WTC11 (cell line): ENCODE measurements around the gene BACH2. TPM values are rescaled to one million over a fixed set of nuclear protein-coding genes. Genes with fewer than 3 reads are reported as not detected.

ENCODE experiments used
- ATAC-seq: fragments of 200-7000 bp; cut with Tn5 transposase; 2 replicates; pipeline ENCODE4 v1.10.0; 2021; ENCODE audit warnings: mild to moderate bottlenecking, moderate library complexity
- CTCF ChIA-PET: fragments of 300-600 bp; sonication (Branson Sonifier 250); formaldehyde crosslinking; loops from one replicate; lab custom pipeline; 2021; ENCODE audit warnings: antibody characterized with exemption; lab: Charles Lee
- POLR2A ChIA-PET: fragments of 350-600 bp; sonication (Branson Sonifier 250); formaldehyde crosslinking; loops from one replicate; lab custom pipeline; 2021; ENCODE audit warnings: antibody characterized with exemption; lab: Charles Lee
- DNase-seq: peaks from one replicate; pipeline ENCODE4 v3.0.0; 2021; ENCODE audit warnings: low spot score
- H3K27ac Mint-ChIP-seq: 2 replicates; pipeline ENCODE4 v1.8.0; 2021; ENCODE audit warnings: mixed read lengths
- H3K27me3 Mint-ChIP-seq: 2 replicates; pipeline ENCODE4 v1.8.0; 2021; ENCODE audit warnings: low read depth, mild to moderate bottlenecking, moderate library complexity, mixed read lengths
- H3K36me3 Mint-ChIP-seq: 2 replicates; pipeline ENCODE4 v1.8.0; 2021; ENCODE audit warnings: mixed read lengths
- H3K4me1 Mint-ChIP-seq: 2 replicates; pipeline ENCODE4 v1.8.0; 2022; ENCODE audit warnings: mixed read lengths
- H3K4me3 Mint-ChIP-seq: 2 replicates; pipeline ENCODE4 v1.8.0; 2021; ENCODE audit warnings: mild to moderate bottlenecking, moderate library complexity, mixed read lengths
- H3K9me3 Mint-ChIP-seq: 2 replicates; pipeline ENCODE4 v1.8.0; 2021; ENCODE audit warnings: mixed read lengths
- ATF1 ChIP-seq: sonication (generic); formaldehyde crosslinking; IDR thresholded peaks from 2 replicates; pipeline ENCODE4 v1.8.1; 2023; ENCODE audit warnings: mild to moderate bottlenecking, moderate library complexity, missing genetic modification reagents
- CREB1 ChIP-seq: sonication (generic); formaldehyde crosslinking; IDR thresholded peaks from 2 replicates; pipeline ENCODE4 v1.8.0; 2023; ENCODE audit warnings: mild to moderate bottlenecking, missing genetic modification reagents
- E2F5 ChIP-seq: sonication (generic); formaldehyde crosslinking; IDR thresholded peaks from 2 replicates; pipeline ENCODE4 v1.8.1; 2022; ENCODE audit warnings: mild to moderate bottlenecking, moderate library complexity, missing genetic modification reagents
- ESRRA ChIP-seq: sonication (generic); formaldehyde crosslinking; IDR thresholded peaks from 2 replicates; pipeline ENCODE4 v1.8.1; 2022; ENCODE audit warnings: mild to moderate bottlenecking, missing genetic modification reagents, borderline replicate concordance
- GTF2I ChIP-seq: fragments of 250-450 bp; sonication (Bioruptor Pico); conservative IDR thresholded peaks from 2 replicates; pipeline ENCODE4 v1.4.0; 2021; ENCODE audit warnings: mild to moderate bottlenecking
- IRF2 ChIP-seq: sonication (generic); formaldehyde crosslinking; IDR thresholded peaks from 2 replicates; pipeline ENCODE4 v1.8.0; 2022; ENCODE audit warnings: low read depth, missing genetic modification reagents, borderline replicate concordance
- JAZF1 ChIP-seq: fragments of 250-450 bp; sonication (Bioruptor Pico); IDR thresholded peaks from 2 replicates; pipeline ENCODE4 v1.9.0; 2021; ENCODE audit warnings: moderate library complexity, mild to moderate bottlenecking, inconsistent platforms
- KAT7 ChIP-seq: sonication (generic); formaldehyde crosslinking; IDR thresholded peaks from 2 replicates; pipeline ENCODE4 v1.8.1; 2023; ENCODE audit warnings: missing genetic modification reagents, mild to moderate bottlenecking, borderline replicate concordance
- MYBL2 ChIP-seq: sonication (generic); formaldehyde crosslinking; IDR thresholded peaks from 2 replicates; pipeline ENCODE4 v1.8.1; 2023; ENCODE audit warnings: mild to moderate bottlenecking, moderate library complexity, missing genetic modification reagents
- TCF7 ChIP-seq: sonication (generic); formaldehyde crosslinking; IDR thresholded peaks from 2 replicates; pipeline ENCODE4 v1.8.0; 2022; ENCODE audit warnings: mild to moderate bottlenecking, low read depth, missing genetic modification reagents, moderate library complexity
- USF1 ChIP-seq: sonication (generic); formaldehyde crosslinking; IDR thresholded peaks from 2 replicates; pipeline ENCODE4 v1.8.0; 2022; ENCODE audit warnings: mild to moderate bottlenecking, missing genetic modification reagents
- USF2 ChIP-seq: sonication (generic); formaldehyde crosslinking; IDR thresholded peaks from 2 replicates; pipeline ENCODE4 v1.8.1; 2023; ENCODE audit warnings: mild to moderate bottlenecking, missing genetic modification reagents, moderate library complexity
- ZBTB43 ChIP-seq: sonication (generic); formaldehyde crosslinking; IDR thresholded peaks from 2 replicates; pipeline ENCODE4 v1.8.1; 2023; ENCODE audit warnings: mild to moderate bottlenecking, missing genetic modification reagents
- ZMAT4 ChIP-seq: fragments of 250-450 bp; sonication (Bioruptor Pico); IDR thresholded peaks from 2 replicates; pipeline ENCODE4 v1.9.0; 2021; ENCODE audit warnings: mild to moderate bottlenecking
- ZNF317 ChIP-seq: sonication (generic); formaldehyde crosslinking; IDR thresholded peaks from 2 replicates; pipeline ENCODE4 v1.8.1; 2023; ENCODE audit warnings: low read depth, mild to moderate bottlenecking, moderate library complexity, missing genetic modification reagents, borderline replicate concordance
- ZNF423 ChIP-seq: fragments of 250-450 bp; sonication (Bioruptor Pico); IDR thresholded peaks from 2 replicates; pipeline ENCODE4 v2.1.2; 2022; ENCODE audit warnings: mild to moderate bottlenecking, moderate library complexity
- total RNA-seq: library from RNA; stranded (reverse); gene quantifications from 3 replicates; pipeline ENCODE4 v1.2.3, GENCODE V29; 2021
- TF ChIP-seq, protein P1 (sequence below): sonication (generic); formaldehyde crosslinking; IDR thresholded peaks from 2 replicates; pipeline ENCODE4 v1.8.0; 2022; ENCODE audit warnings: mild to moderate bottlenecking, missing genetic modification reagents
- TF ChIP-seq, protein P2 (sequence below): sonication (generic); formaldehyde crosslinking; conservative IDR thresholded peaks from 2 replicates; pipeline ENCODE4 v1.8.1; 2023; ENCODE audit warnings: mild to moderate bottlenecking, low read depth, missing genetic modification reagents, moderate library complexity
- TF ChIP-seq, protein P3 (sequence below): sonication (generic); formaldehyde crosslinking; IDR thresholded peaks from 2 replicates; pipeline ENCODE4 v1.8.1; 2022; ENCODE audit warnings: missing genetic modification reagents, borderline replicate concordance
- TF ChIP-seq, protein P4 (sequence below): fragments of 250-450 bp; sonication (Bioruptor Pico); IDR thresholded peaks from 2 replicates; pipeline ENCODE4 v1.9.0; 2021; ENCODE audit warnings: mild to moderate bottlenecking

The BACH2 gene
- total RNA-seq, 1 experiment from 2014 or later = 5.9 TPM

- CTCF ChIA-PET = interaction anchor here (0.7 kb wide), 1 partner anchor 229 kb away, joined by 3 read pairs; no protein-coding TSS in a partner anchor
Measured at GRCh38 chr6:90123831-90124230, 172.8 kb downstream of the BACH2 start.

DNA sequence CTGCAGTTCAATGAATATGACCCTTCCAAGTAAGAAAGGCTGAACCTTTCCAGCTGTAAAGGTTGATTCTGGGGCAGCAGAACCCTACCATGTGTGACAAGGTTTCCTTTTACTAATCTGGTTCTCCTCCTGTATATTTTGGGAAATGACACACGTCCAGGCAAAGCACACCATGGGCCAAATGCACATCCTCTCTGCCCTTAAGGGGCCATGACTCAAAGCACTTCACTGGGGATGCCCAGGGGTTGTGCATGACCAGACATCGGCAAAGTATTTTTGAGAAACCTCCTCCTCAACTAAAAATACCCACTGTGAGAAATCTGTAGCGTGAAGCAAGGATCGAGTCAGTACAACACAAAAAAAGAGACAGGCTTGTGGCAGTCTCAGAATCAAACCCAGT lies 174.7 kb downstream of the BACH2 start:
- H3K4me1 Mint-ChIP-seq = no peaks in the 10 kb centered on the region
- CTCF ChIA-PET = no interaction called here
- no peaks in the 10 kb centered on the region for H3K27me3 Mint-ChIP-seq
- H3K4me3 Mint-ChIP-seq = no peak overlapping the region
- TF ChIP-seq ZNF317 (CRISPR knock-in tag) (no peak), MYBL2 (CRISPR knock-in tag) (no peak), ESRRA (no peak), GTF2I (CRISPR knock-in tag) (no peak), CREB1 (CRISPR knock-in tag) (no peak), ZBTB43 (CRISPR knock-in tag) (no peak)
- TF ChIP-seq, all 79 proteins: peak for 0
- no peak for ATAC-seq
- no peak overlapping the region for H3K27ac Mint-ChIP-seq
- no peak for DNase-seq
- peaks cover 4% of the 10 kb centered on the region for H3K9me3 Mint-ChIP-seq
- POLR2A ChIA-PET = no interaction called here
- no peaks in the 10 kb centered on the region for H3K36me3 Mint-ChIP-seq

More at GRCh38 chr6:90123831-90124230, 172.8 kb downstream of the BACH2 start:
- Mint-ChIP-seq H3K4me1 (no peaks in the 10 kb centered on the region), H3K27ac (no peak overlapping the region), H3K27me3 (no peaks in the 10 kb centered on the region), H3K4me3 (no peak overlapping the region)
- ATAC-seq = no peak
- no peak for DNase-seq
- POLR2A ChIA-PET = no interaction called here
- no peak for TF ChIP-seq ZMAT4 (CRISPR knock-in tag)
- TF ChIP-seq, protein P1, sequence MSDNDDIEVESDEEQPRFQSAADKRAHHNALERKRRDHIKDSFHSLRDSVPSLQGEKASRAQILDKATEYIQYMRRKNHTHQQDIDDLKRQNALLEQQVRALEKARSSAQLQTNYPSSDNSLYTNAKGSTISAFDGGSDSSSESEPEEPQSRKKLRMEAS = no peak
- TF ChIP-seq E2F5 = no peak
- no peak for TF ChIP-seq ZNF423 (CRISPR knock-in tag)
- TF ChIP-seq, protein P2, sequence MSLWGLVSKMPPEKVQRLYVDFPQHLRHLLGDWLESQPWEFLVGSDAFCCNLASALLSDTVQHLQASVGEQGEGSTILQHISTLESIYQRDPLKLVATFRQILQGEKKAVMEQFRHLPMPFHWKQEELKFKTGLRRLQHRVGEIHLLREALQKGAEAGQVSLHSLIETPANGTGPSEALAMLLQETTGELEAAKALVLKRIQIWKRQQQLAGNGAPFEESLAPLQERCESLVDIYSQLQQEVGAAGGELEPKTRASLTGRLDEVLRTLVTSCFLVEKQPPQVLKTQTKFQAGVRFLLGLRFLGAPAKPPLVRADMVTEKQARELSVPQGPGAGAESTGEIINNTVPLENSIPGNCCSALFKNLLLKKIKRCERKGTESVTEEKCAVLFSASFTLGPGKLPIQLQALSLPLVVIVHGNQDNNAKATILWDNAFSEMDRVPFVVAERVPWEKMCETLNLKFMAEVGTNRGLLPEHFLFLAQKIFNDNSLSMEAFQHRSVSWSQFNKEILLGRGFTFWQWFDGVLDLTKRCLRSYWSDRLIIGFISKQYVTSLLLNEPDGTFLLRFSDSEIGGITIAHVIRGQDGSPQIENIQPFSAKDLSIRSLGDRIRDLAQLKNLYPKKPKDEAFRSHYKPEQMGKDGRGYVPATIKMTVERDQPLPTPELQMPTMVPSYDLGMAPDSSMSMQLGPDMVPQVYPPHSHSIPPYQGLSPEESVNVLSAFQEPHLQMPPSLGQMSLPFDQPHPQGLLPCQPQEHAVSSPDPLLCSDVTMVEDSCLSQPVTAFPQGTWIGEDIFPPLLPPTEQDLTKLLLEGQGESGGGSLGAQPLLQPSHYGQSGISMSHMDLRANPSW = no peak
- no peak for TF ChIP-seq JAZF1 (CRISPR knock-in tag)
- no peak for TF ChIP-seq USF1 (CRISPR knock-in tag)
- TF ChIP-seq, all 79 proteins: peak for 0
- Mint-ChIP-seq H3K36me3 (no peaks in the 10 kb centered on the region), H3K9me3 (no peaks in the 10 kb centered on the region)

DNA sequence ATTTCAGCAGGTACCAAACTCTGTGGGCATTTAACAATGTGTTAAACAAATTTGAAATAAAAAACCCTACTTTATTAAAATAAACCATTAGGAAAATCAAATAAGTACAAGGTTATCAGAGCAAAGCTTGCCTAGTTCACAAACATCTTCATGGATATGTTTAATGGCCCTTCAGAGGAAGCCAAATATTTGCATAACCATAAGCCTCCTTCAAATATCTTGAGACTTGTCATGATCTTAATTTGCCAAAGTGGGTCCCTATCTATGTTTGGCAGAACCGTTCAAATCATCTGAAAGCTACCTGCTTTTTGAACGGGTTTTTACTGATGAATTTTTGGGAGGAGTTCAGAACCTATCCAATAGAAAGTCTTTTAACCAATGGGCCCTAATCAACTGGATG lies 176.3 kb downstream of the BACH2 start:
- CTCF ChIA-PET = no interaction called here
- no peak overlapping the region for H3K27ac Mint-ChIP-seq
- no peak for DNase-seq
- TF ChIP-seq, protein P3, sequence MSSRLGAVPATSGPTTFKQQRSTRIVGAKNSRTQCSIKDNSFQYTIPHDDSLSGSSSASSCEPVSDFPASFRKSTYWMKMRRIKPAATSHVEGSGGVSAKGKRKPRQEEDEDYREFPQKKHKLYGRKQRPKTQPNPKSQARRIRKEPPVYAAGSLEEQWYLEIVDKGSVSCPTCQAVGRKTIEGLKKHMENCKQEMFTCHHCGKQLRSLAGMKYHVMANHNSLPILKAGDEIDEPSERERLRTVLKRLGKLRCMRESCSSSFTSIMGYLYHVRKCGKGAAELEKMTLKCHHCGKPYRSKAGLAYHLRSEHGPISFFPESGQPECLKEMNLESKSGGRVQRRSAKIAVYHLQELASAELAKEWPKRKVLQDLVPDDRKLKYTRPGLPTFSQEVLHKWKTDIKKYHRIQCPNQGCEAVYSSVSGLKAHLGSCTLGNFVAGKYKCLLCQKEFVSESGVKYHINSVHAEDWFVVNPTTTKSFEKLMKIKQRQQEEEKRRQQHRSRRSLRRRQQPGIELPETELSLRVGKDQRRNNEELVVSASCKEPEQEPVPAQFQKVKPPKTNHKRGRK (CRISPR knock-in tag) = no peak
- TF ChIP-seq, protein P4, sequence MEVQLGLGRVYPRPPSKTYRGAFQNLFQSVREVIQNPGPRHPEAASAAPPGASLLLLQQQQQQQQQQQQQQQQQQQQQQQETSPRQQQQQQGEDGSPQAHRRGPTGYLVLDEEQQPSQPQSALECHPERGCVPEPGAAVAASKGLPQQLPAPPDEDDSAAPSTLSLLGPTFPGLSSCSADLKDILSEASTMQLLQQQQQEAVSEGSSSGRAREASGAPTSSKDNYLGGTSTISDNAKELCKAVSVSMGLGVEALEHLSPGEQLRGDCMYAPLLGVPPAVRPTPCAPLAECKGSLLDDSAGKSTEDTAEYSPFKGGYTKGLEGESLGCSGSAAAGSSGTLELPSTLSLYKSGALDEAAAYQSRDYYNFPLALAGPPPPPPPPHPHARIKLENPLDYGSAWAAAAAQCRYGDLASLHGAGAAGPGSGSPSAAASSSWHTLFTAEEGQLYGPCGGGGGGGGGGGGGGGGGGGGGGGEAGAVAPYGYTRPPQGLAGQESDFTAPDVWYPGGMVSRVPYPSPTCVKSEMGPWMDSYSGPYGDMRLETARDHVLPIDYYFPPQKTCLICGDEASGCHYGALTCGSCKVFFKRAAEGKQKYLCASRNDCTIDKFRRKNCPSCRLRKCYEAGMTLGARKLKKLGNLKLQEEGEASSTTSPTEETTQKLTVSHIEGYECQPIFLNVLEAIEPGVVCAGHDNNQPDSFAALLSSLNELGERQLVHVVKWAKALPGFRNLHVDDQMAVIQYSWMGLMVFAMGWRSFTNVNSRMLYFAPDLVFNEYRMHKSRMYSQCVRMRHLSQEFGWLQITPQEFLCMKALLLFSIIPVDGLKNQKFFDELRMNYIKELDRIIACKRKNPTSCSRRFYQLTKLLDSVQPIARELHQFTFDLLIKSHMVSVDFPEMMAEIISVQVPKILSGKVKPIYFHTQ (CRISPR knock-in tag) = no peak
- TF ChIP-seq IRF2 (CRISPR knock-in tag) = no peak
- no peak for TF ChIP-seq E2F5
- no peak for TF ChIP-seq TCF7 (CRISPR knock-in tag)
- TF ChIP-seq ATF1 = no peak
- TF ChIP-seq KAT7 (CRISPR knock-in tag) = no peak
- TF ChIP-seq USF2 = no peak

More for the DNA sequence above, 176.3 kb downstream of the BACH2 start:
- no peak overlapping the region for H3K4me3 Mint-ChIP-seq
- POLR2A ChIA-PET = no interaction called here
- no peak for ATAC-seq
- no peaks in the 10 kb centered on the region for H3K27me3 Mint-ChIP-seq
- no peaks in the 10 kb centered on the region for H3K36me3 Mint-ChIP-seq
- peaks cover 19% of the 10 kb centered on the region for H3K9me3 Mint-ChIP-seq
- no peaks in the 10 kb centered on the region for H3K4me1 Mint-ChIP-seq
